Activated CD4-positive, alpha-beta T cell treated with anti-CD3 and anti-CD28 coated beads for 48 hours (primary cell): ENCODE measurements around the gene USP19.

Experiments
- DNase-seq: peaks from one replicate; pipeline ENCODE4 v3.0.0-alpha.2; 2020

USP19 gene

DNA sequence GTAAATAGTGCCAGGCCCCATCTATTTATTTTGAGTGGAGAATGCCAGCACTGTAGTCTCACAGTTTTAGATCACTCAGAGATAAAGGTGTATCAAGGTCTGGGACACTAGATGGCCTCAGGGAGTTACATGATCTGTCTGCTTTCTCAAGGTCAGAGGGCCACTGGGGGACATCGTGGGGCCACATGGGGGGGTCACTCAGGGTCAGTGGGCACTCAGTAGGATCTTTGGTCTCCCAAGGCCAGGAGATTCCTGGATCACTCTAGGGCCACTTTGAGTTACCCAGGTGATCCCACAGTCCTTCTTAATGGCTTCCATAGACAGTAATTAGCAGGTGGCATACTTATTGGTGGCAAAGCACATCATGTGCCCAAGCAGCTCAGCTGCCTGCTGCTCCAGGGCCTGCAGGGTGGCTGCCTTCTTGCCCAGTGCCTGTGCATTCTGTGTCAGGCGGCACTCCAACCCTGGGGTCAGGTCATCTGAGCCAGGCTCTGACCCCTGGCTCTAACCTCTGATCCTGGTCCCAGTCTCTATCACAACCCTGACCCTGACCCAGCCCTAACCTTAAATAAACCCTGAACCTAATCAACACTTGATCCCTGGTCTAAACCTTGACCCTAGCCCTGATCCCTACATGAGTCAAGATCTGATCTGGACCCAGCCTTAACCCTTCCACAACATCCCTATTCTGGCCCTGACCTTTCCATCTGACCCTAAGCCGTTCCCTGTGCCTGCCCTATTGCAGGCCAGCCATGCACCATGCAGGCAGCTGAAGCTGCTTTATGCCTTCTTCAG, 14.0 kb upstream of the USP19 start:
- no peak for DNase-seq

DNA sequence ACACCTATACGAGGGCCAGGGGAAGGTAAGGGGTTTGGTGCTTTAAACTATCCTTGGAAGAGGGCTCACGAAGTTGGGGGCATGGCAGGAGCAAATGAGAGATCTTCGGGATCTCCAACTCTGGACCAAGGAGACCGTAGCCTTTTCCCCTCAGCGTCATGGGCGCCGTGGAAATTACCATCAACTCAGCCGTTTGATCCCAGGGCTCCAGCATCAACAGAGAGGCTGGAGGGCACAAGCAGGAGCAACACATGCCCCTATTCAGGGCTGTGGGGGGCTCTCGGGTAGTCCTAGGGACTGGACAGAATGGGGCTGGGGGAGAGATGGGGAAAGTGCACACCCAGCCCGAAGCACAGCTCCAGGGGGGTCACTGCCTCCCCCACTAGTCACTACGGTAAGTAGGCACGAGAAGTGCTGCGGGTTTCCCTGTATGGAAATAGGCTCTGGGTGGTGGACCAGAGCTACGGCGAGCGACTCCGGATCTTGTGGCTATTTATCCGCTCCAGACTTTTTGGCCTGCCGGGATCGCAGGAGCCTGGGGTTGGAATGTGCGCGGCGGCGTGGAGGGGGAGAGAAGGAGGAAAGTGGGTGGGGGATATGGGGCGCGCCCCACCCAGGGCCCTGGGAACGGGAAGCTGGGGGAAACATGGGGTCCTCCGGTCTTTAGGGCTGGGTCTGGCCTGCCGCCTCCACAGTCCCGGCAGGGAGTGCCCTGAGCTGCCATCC, 12.8 kb upstream of the USP19 start:
- DNase-seq = no peak

DNA sequence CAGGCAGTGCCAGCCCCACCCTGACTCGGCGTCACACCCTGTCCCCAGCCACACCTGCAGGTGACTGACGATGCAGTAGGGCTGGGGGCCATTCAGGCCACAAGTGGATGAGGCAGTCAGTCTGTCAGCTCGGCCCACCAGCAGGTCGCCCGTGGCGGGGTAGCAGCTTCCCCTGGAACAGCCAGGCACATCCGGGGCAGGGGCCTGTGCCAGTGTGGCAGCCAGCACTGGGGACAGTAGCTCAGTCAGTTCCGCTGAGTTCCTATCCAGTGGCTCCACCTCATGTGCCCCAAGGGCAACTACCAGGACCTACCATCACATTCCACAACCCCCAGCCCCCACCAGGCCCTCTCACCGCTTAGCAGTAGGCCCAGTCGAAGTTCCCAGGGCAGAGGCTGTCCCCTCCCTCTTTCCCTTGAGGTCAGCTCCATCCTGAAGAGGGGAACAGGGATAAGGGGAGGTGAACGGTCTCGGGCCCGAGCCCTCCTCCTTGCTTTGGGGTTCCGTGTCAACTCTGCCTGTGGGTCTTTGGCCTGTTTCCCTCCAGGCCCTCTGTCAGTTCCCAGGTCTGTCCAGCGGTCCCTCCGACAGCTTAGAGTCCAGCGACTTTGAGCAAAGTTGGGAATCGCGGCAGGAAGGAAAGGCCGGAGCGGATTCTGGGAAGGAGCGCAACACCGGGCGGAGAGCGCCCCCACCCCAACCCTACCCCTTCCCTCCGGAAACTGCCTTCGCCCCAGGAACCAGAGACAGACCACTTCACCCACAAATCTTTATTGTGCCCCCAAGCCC, 12.0 kb upstream of the USP19 start, which contains the start of gene LAMB2:
Gene LAMB2 (minus strand): TSS at position 614 of the 789 bp plus-strand sequence. CDS start 183 bp downstream, at position 431.
- DNase-seq = no peak

DNA sequence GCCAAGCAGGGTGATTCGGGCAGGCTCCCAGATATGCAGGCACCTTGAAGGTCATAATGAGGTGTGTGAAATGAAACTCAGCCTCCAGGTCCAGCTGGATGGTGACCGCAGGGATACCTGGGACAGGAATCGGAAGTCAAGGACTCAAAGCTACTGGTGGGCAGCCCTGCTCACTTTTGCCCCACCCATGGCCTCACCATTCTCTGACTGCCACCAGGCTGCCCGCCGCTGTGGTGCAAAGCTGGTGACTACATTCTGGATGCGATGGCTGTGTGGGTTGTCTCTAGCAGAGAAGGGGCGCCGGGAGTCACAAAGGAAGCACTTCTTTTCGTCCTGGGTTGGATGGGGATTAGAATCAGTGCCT, 11.4 kb upstream of the USP19 start:
- DNase-seq = no peak

DNA sequence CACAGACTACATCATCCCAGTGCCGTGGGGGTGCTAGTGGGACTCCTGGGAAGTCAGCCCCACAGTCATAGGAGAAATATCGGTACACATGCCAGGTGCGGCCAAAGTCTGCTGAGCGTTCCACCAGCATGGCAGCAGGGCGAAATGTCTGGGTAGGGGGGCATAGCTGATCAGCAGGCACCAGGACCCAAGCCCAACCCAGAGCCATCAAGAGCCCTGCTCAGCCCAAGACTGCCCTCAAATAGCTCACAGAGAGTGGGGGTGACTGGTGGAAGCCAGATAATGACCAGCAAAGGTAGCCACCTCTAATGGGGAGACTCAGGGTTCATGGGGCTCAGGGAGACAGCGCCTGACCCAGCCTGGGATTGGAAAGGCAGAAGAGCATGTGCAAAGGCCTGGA, 11.0 kb upstream of the USP19 start:
- DNase-seq = no peak

DNA sequence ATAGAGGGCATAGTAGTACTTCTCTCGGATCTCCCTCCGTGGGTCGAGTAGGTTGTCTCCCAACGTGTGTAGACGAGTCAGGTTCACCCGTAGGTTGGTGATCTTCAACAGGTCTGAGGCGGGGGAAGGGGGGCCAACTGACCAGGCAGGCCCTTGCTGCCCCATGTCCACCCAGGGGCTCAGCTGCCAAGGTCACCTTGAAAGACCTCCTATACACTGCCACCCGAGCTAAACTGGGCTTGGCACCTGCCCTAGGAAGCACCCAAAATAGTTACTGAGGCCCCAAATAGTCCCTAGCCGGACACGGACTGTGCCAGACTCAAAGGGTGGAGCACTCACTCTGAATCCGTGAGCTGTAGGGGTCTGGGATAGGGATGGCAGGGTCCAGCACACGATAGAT, 10.4 kb upstream of the USP19 start:
- no peak for DNase-seq

DNA sequence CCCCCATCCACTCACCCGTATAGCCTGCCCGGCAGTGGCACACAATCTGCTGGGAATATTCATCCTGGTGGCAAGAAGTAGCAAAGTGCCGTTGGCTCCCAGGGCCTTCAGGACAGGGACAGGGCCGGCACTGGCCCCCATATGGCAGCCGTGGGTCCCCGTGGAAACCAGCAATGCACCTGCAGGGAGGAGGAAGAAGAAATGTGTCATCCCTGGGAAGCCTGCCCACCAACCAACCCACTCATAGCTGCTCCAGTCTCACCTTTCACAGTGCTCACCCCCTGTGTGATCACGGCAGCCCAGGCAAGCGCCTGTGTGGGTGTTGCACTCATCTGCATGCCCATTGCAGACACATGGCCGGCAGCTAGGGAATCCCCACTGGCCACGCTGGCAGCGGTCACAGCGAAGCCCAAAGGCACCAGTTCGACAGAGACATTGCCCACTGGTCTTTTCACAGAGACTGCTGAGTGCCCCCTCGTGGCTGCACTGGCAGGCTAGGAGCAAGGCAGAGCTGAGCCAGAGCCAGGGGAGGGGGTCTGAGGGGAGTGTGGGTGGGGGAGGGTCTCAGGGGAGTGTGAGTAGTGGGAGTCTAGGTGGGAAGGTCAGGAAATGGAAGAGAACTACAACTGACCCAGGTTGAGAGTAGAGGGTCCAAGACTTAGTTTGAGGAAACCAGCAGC, 4.5 kb upstream of the USP19 start:
- no peak for DNase-seq

DNA sequence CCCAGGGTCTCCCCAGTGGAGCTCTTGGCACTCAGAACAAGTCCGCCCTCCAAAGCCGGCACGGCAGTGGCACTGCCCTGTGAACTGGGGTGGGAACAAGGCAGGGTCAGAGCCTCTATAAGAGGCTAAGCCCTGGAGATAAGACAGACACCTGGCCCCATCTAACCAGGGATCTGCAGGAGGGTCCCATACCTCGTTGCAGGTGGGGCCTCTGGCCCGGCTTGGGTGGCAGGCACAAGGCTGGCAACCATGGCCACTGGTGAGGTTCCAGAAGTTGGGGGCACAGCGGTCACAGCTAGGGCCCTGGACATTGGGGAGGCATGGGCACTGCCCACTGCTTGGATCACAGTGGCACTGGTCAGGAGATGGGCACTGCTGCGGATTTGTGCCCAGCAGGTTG, 3.6 kb upstream of the USP19 start:
- DNase-seq = no peak

DNA sequence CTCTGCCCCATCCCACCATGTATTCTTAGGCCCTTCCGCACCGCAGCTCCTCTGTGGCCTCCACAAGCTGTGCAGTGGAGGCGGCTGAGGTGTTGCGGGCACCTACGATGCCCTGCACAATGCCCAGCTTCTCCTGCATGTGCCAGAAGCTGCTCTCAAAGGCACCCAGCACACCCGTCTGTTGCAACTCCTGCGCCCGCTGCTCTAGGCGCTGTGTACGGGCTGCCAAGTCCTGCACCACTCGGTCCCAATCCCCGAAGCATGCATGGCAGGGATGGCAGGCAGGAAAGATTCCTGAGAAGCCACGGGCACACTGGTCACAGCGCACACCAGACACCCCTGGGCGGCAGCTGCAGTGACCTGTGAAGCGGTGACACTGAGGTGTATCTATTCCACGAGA, 3.1 kb upstream of the USP19 start:
- DNase-seq = no peak

DNA sequence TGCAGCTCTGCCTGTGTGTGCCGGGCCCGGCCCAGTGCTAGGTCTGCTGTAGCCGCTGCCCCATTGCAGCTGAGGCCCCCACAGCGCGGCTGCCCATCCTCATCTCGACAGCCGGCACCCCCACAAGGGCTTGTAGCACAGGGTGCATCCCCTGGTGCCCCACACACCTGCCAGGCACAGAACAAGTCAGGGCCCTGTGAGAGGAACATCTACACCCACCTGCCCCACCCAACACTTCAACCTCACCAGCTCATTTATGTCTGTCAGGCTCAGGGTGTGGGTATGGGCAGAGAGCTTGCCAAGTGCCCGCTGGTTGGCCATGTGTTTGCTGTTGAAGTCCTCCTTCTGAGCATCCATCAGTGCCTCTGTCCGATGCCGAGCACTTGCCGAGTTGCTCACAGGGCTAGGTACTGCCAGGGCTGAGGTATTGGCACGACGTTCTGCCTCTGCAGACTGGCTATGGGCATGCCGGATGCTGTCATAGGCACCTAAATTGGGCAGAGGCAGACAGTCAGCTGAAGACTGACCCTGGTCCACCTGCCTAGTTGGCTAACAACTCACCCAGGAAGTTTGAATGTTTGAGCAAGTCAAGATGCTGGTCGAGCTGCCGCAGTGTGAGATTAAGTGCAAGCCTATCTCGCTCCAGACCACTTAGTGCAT, 2.4 kb upstream of the USP19 start:
- no peak for DNase-seq

DNA sequence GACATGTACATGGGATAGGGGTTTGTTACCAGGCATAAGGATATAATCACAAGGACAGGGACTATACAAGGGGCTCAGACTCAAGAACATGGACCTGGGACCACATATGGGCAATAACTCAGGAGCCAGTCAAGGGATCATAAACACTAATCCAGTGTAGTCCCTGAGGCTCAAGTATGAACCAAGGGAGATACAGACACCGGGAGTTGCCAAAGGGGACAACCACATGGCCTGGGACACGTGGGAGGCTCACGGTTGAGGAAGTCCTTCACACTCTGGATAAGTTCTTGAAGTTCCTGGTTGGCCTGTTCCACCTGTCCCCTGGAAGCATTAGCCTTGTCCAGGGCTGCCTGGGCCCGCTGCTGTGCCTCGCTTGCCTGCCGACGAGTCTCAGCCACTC, 1.8 kb upstream of the USP19 start:
- DNase-seq = no peak

DNA sequence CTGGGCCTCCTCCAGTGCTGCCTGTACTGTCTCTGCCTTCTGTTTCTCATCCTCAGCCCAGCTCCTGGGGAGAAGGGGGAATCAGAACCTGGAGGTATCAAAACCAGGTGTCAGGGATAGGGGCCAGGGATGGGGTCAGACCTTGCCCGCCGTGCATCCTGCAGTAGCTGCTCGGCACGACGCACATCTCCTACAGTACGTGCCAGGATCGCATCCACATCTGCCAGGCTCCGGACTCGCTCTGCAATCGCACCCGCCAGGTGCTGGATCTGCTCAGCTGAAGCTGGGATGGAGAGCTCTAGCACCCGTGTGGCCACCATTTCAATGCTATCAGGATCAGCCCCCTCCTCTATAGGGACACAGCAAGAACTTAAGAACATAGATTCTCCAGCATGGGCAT, 1.4 kb upstream of the USP19 start:
- DNase-seq = no peak

DNA sequence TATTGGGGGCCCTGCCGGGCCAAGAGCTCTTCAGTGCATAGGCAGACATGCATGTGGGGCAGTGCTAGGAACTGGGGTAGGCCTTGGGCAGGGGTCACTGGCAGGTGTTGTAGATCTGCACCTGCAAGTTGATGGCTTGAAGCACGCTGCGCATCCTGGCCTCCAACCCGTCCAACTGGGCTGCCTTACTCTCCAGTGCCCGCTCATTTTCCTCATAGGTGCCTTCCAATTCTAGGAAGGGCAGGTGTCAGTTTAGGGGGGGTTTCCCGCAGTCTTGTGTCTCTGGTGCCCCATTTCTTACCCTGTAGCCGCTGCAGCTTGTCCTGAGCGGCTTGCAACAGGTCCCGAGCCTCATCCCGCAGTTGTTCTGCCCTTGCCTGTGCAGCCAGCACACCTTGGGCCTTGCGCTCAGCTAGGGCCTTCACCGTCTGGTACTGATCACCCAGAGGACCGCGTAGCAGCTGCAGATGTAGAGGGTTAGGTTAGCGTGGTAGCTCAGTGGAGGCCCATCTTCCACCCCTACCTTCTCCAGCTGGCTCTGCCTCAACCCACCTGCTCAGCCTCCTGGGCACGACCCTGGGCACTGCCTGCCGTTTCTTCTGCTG, 611 bp upstream of the USP19 start:
- no peak for DNase-seq

DNA sequence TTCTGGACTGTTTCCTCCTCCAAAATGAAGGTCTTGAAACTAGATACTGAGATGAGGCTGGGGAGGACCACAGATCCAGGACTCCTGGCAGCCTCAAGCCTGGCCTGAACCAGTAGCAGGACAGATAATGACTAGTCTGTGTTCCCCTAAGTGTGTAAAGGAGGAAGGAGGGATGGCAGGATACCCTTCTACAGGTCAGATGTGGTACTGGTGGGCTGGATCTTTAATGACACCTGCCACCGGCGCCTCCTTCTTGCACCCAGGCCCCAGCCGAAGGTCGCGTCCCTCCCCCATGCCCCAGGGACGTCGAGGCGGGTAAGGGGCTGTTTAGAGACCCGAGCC, 556 bp downstream of the USP19 start:
- DNase-seq = peak; percentile 18

DNA sequence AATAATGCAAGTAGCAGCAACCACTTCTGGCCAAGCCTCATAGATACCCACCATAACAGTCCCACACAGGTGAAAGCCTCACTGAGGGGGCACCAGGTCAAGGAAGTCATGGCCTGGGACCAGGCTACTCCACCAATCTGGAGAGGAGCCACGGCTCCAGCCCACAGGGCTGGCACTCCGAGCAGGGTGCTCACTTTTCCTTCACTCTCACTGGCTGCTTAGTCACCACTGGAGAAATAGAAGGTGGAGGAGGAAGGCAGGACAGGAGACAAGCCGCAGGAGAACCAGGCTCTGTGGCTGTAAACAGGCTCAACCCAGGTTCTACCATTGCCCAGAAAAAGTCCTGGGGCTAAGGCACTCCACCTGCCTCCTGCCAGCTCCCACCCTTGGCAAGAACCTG, 1.2 kb downstream of the USP19 start:
- DNase-seq = no peak

DNA sequence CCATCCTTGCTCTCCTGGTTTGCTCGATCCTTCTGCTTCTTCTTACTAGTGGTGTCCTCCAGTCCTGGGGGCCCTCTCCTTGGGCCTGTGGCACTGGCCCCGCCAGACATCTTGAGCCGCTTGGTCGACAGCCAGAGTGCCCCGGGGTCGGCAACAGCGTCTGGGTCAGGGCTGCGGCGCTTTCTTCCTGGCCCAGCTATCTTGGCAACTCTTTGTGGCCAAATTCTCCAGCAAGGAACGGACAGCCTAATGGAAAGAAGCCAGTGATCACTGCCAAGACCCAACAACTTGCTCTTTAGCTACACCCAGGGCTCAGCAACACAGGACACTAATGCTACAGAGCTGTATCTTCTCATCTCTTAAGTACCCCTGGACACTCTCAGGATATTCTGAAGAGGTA, 1.6 kb downstream of the USP19 start:
- DNase-seq = no peak

DNA sequence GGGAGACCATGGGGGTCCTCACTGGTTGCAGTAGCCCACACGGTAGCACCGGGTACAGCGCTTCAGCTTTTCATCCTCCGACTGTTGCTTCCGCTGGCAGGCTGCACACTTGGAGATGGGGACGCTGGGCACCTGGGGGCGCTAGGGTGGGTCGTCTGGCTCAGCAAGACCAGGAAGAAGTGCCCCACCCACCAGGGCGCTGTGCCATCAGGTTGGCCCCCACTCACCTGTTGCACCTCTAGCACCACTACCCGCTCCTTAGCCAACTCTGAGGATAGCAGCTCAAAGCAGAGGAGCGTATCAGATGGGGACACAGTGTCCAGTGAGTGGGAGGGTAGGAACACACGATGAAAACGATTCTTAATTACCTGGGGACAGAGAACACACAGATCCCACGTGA, 8.4 kb downstream of the USP19 start:
- DNase-seq = no peak

DNA sequence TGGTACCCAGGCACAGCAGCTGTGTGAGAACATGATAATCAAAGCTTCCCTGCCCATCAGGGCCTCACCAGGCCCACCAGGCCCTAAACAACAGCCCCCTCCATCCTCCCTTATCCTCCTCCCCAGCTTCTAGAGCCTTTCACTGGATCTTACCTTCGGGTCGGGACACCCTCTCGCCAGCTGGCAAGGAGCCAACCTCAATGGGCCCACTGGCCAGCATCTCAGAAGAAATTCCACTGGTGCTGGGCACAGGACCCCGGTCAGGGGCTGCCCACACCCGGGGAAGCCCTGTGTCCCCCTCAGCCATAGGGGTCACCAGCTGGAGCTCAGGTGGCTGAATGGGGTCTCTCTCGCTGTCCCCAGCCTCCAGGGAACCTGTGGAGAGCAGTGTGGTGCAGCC, 9.3 kb downstream of the USP19 start:
- no peak for DNase-seq

DNA sequence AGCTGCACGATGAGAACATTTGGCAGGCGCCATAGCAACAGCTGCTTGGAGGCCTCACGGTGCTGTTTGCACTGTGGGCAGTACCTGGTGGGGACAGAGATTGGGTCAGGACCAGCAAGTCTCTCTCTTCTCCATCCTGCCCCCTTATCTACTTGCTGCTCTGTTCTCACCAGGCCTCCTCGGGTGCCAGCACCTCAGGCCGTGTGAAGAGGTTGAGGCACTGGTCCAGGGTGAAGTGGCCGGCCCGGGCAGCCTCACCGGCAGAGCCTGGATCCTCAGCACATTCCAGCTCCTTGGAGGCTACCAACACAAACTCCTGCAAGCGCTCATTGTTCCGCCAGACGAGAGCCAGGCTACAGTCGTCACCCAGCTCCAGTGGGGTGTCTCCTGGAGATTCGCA, 9.8 kb downstream of the USP19 start:
- DNase-seq = no peak

DNA sequence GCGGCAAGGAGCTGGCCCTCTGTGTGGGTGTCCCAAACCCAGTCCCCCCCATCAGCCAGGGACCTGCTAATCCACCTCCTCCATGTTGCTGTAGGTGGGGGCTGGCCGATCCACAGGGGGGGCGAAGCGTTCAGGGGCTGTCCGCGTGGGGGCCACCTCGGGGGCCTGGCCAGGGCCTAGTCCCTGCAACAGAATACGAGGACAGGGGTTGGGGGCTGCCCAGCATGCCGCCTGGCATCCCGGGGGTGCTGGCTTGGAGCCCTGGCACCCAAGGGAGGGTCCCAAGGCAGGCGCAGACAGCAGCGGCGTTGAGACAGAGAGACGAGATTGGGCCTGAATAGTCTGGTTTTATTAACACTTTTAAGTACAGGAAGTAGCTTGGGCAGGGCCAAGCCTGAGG, 12.3 kb downstream of the USP19 start:
- no peak for DNase-seq

DNA sequence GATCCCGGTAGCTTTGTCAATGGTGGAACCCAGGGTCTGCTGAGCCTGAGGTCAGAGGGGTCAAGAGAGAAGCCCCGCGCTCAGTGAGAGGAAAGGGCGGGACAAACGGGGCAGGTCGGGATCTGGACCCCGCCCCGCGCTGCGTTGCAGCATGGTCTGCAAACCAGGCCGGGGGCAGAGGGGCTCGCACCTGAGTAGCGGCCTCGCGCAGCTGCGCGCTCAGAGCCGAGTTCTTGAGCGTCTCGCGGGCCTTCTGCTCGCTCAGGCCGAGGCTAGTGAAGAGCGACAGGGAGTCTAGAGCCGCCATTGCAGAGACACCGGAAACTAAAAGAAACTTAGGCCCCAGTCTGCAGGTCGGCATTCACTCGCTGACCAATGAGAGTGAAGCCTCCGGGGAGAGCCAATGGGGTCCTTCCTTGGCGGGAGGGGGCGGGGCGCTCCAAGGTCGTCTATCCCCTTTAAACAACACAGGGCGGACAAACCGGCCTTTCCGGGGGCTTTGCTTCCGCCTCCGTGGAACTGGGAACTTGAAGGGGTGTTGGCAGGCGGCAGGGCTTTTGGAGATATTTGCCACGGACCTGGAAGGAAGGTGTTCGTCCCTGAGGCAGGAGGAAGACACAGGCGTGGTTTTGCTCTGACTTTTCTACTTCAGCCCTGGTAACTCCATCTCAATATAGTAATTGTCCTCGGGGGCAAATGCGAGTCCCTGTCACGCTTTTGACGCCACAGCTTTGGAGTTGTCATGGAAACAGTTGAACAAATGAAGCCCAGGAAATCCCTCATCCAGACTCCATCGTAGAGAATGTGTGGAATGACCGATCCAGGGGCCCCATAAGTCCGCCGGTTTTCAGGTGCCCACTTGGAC, 16.0 kb downstream of the USP19 start, which contains the start of gene QARS1:
Gene QARS1 (minus strand): TSS at position 331 of the 865 bp plus-strand sequence. CDS start 24 bp downstream, at position 307.
- DNase-seq = peak; percentile 92
